ENCODE data around the gene FLNA. TPM values are rescaled to one million over a fixed set of nuclear protein-coding genes. Genes with fewer than 3 reads are reported as not detected.
A peak's percentile ranks its signal among the peaks of the same experiment; 100 is the strongest.

FLNA gene
- total and polyA plus RNA-seq, 9 of the 15 experiments (the other 6 are each of a cell fraction or from before 2014, with no cell fraction given) = 6.2 to 735 (median 135) TPM

DNA sequence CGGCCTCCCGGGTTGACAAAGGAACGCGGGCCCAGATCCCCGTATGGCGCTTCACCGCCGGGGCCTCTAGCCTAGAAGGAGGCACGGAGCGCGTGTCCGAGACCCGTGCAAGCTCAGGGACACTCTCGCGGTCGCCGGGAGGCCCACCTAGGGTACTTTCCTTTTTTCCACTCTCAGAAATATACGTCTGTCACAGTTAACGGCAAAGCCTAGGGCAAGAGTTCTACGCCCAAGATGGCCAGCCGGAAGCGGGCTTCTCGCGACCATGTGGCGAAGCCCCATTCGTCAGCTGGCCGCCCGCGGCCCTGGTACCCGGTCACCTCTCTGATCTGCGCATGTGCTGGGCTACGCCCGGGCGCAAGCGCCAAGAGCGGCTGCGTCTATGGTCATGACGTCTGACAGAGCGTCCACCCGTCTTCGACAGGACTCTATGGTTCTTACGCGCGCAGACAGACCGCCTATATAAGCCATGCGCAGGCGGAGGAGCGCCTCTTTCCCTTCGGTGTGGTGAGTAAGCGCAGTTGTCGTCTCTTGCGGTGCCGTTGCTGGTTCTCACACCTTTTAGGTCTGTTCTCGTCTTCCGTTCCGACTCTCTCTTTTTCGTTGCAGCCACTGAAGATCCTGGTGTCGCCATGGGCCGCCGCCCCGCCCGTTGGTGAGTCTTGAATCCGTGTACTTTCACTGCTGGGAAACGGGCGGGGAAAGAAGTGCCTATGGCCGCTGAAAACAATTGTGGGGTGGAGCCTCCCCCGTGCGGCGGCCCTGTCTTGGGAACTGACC lies 23.6 kb upstream of the FLNA start, which contains the start of gene RPL10 (continued):
- TF ChIP-seq POLR2H (tag; IDR thresholded peaks at IDR 0.05; ENCODE audit: low read depth) (peak; percentile 98), MTA3 (IDR thresholded peaks at IDR 0.05; ENCODE audit: borderline replicate concordance) (peak; percentile 99), ZNF232 (CRISPR knock-in tag; IDR thresholded peaks at IDR 0.05) (0 out of 2 replicates have a peak, but pooled peaks have one; percentile 47), ZNF589 (CRISPR knock-in tag; IDR thresholded peaks at IDR 0.05; ENCODE audit: low read depth) (peak; percentile 55), FOXM1 (IDR thresholded peaks at IDR 0.05; ENCODE audit: low read depth) (no peak), FOXM1 (CRISPR knock-in tag; IDR thresholded peaks at IDR 0.05; ENCODE audit: low read depth) (no peak), SIN3A (IDR thresholded peaks at IDR 0.05; ENCODE audit: borderline replicate concordance in 2 of 2, control insufficient read depth in 1 of 2, low read depth in 2 of 2, low read length in 2 of 2) (peak; percentile 78 to 83; a peak in 2 of 4 replicates), SIRT6 (IDR thresholded peaks at IDR 0.05; ENCODE audit: low read depth, low read length) (peak; percentile 70), EP400 (IDR thresholded peaks at IDR 0.05) (peak; percentile 95), TEAD1 (CRISPR knock-in tag; IDR thresholded peaks at IDR 0.05) (peak in 1 of 2 experiments; percentile 90; a peak in 2 of 4 replicates), ZBED1 (IDR thresholded peaks at IDR 0.05) (peak; percentile 80), ETV1 (tag; conservative IDR thresholded peaks at IDR 0.05; ENCODE audit: low read depth) (peak; percentile 89)
- TF ChIP-seq, protein P1, sequence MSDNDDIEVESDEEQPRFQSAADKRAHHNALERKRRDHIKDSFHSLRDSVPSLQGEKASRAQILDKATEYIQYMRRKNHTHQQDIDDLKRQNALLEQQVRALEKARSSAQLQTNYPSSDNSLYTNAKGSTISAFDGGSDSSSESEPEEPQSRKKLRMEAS (CRISPR knock-in tag; IDR thresholded peaks at IDR 0.05) = peak; percentile 90
- TF ChIP-seq, protein P2, sequence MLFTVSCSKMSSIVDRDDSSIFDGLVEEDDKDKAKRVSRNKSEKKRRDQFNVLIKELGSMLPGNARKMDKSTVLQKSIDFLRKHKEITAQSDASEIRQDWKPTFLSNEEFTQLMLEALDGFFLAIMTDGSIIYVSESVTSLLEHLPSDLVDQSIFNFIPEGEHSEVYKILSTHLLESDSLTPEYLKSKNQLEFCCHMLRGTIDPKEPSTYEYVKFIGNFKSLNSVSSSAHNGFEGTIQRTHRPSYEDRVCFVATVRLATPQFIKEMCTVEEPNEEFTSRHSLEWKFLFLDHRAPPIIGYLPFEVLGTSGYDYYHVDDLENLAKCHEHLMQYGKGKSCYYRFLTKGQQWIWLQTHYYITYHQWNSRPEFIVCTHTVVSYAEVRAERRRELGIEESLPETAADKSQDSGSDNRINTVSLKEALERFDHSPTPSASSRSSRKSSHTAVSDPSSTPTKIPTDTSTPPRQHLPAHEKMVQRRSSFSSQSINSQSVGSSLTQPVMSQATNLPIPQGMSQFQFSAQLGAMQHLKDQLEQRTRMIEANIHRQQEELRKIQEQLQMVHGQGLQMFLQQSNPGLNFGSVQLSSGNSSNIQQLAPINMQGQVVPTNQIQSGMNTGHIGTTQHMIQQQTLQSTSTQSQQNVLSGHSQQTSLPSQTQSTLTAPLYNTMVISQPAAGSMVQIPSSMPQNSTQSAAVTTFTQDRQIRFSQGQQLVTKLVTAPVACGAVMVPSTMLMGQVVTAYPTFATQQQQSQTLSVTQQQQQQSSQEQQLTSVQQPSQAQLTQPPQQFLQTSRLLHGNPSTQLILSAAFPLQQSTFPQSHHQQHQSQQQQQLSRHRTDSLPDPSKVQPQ (CRISPR knock-in tag; IDR thresholded peaks at IDR 0.05; ENCODE audit: borderline replicate concordance) = no peak
- TF ChIP-seq, protein P3, sequence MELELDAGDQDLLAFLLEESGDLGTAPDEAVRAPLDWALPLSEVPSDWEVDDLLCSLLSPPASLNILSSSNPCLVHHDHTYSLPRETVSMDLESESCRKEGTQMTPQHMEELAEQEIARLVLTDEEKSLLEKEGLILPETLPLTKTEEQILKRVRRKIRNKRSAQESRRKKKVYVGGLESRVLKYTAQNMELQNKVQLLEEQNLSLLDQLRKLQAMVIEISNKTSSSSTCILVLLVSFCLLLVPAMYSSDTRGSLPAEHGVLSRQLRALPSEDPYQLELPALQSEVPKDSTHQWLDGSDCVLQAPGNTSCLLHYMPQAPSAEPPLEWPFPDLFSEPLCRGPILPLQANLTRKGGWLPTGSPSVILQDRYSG (tag; conservative IDR thresholded peaks at IDR 0.05; ENCODE audit: low read depth) = peak; percentile 70; the same call in 1 of the 2 replicates
- TF ChIP-seq, protein P4, sequence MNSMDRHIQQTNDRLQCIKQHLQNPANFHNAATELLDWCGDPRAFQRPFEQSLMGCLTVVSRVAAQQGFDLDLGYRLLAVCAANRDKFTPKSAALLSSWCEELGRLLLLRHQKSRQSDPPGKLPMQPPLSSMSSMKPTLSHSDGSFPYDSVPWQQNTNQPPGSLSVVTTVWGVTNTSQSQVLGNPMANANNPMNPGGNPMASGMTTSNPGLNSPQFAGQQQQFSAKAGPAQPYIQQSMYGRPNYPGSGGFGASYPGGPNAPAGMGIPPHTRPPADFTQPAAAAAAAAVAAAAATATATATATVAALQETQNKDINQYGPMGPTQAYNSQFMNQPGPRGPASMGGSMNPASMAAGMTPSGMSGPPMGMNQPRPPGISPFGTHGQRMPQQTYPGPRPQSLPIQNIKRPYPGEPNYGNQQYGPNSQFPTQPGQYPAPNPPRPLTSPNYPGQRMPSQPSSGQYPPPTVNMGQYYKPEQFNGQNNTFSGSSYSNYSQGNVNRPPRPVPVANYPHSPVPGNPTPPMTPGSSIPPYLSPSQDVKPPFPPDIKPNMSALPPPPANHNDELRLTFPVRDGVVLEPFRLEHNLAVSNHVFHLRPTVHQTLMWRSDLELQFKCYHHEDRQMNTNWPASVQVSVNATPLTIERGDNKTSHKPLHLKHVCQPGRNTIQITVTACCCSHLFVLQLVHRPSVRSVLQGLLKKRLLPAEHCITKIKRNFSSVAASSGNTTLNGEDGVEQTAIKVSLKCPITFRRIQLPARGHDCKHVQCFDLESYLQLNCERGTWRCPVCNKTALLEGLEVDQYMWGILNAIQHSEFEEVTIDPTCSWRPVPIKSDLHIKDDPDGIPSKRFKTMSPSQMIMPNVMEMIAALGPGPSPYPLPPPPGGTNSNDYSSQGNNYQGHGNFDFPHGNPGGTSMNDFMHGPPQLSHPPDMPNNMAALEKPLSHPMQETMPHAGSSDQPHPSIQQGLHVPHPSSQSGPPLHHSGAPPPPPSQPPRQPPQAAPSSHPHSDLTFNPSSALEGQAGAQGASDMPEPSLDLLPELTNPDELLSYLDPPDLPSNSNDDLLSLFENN (IDR thresholded peaks at IDR 0.05; ENCODE audit: low read depth in 2 of 2, low read length in 2 of 2) = peak in 1 of 2 experiments; percentile 71; a peak in 1 of 4 replicates
